GM18526 (cell line): ENCODE measurements around the gene MAML3.

Experiments
- POLR2A ChIP-seq: IDR thresholded peaks from 3 replicates; pipeline ENCODE4 v1.6.1; 2011; ENCODE audit not compliant: insufficient read length; ENCODE audit errors: extremely low read depth

Gene MAML3

GRCh38 chr4:139764686-139765310 lies 389.2 kb downstream of the MAML3 start:
- no peak for TF ChIP-seq POLR2A

- TF ChIP-seq POLR2A: no peak
Observed at GRCh38 chr4:139764182-139764581, 389.8 kb downstream of the MAML3 start.

- no peak for TF ChIP-seq POLR2A
Observed at GRCh38 chr4:139763672-139764071, 390.3 kb downstream of the MAML3 start.

- TF ChIP-seq POLR2A: no peak
Observed at GRCh38 chr4:139763205-139763604, 390.8 kb downstream of the MAML3 start.

GRCh38 chr4:139762720-139763119 lies 391.3 kb downstream of the MAML3 start:
- TF ChIP-seq POLR2A: no peak

- no peak for TF ChIP-seq POLR2A
Observed at GRCh38 chr4:139761461-139761860, 392.5 kb downstream of the MAML3 start.

- no peak for TF ChIP-seq POLR2A
Observed at GRCh38 chr4:139760567-139760966, 393.4 kb downstream of the MAML3 start.

- no peak for TF ChIP-seq POLR2A
Observed at GRCh38 chr4:139759097-139759496, 394.9 kb downstream of the MAML3 start.

GRCh38 chr4:139756391-139757180 lies 397.4 kb downstream of the MAML3 start:
- TF ChIP-seq POLR2A: no peak

- TF ChIP-seq POLR2A: no peak
Observed at GRCh38 chr4:139754938-139755337, 399.0 kb downstream of the MAML3 start.

GRCh38 chr4:139753686-139754085 lies 400.3 kb downstream of the MAML3 start:
- no peak for TF ChIP-seq POLR2A

- TF ChIP-seq POLR2A: no peak
Observed at GRCh38 chr4:139749835-139750498, 404.0 kb downstream of the MAML3 start.

- TF ChIP-seq POLR2A: no peak
Observed at GRCh38 chr4:139749338-139749737, 404.6 kb downstream of the MAML3 start.

- no peak for TF ChIP-seq POLR2A
Observed at GRCh38 chr4:139746431-139747171, 407.4 kb downstream of the MAML3 start.

GRCh38 chr4:139745111-139745639 lies 408.8 kb downstream of the MAML3 start:
- no peak for TF ChIP-seq POLR2A
